Measurements from ENCODE around the gene CYP3A7.
"Not testable (repeated sequence)": the region's sequence is repeated elsewhere in the genome, so short reads cannot be mapped to it uniquely, and the experiment has no call there.

CYP3A7 gene

GRCh38 chr7:99746915-99747314, 11.9 kb upstream of the CYP3A7 start:
- not testable (repeated sequence) for H3K36me3 ChIP-seq (replicated peaks; ENCODE audit: insufficient read depth, low read length); H3F3A ChIP-seq (ENCODE audit: insufficient read depth, low read length); H3K4me2 ChIP-seq (ENCODE audit: low read depth, low read length); H3K27ac ChIP-seq (ENCODE audit: low read length); H3K4me3 ChIP-seq (ENCODE audit: low read length); H2AFZ ChIP-seq (ENCODE audit: low read length); H3K9me2 ChIP-seq (replicated peaks; ENCODE audit: insufficient read depth, low read length); H3K27me3 ChIP-seq (replicated peaks; ENCODE audit: insufficient read depth, low read length); H3K9ac ChIP-seq (ENCODE audit: low read length); DNase-seq; H4K20me1 ChIP-seq (ENCODE audit: insufficient read depth, low read length); H3K9me3 ChIP-seq (replicated peaks; ENCODE audit: insufficient read depth, low read length); H3K79me2 ChIP-seq (ENCODE audit: low read length); H3K4me1 ChIP-seq (ENCODE audit: low read length)

GRCh38 chr7:99745395-99745794, 10.4 kb upstream of the CYP3A7 start:
- H3K27me3 ChIP-seq (replicated peaks; ENCODE audit: insufficient read depth, low read length); H3F3A ChIP-seq (ENCODE audit: insufficient read depth, low read length); H4K20me1 ChIP-seq (ENCODE audit: insufficient read depth, low read length); H3K4me1 ChIP-seq (ENCODE audit: low read length); H3K36me3 ChIP-seq (replicated peaks; ENCODE audit: insufficient read depth, low read length); H3K9ac ChIP-seq (ENCODE audit: low read length); H3K9me2 ChIP-seq (replicated peaks; ENCODE audit: insufficient read depth, low read length); H3K27ac ChIP-seq (ENCODE audit: low read length); H3K79me2 ChIP-seq (ENCODE audit: low read length); H2AFZ ChIP-seq (ENCODE audit: low read length); H3K4me2 ChIP-seq (ENCODE audit: low read depth, low read length); H3K4me3 ChIP-seq (ENCODE audit: low read length); H3K9me3 ChIP-seq (replicated peaks; ENCODE audit: insufficient read depth, low read length); DNase-seq: not testable (repeated sequence)

DNA sequence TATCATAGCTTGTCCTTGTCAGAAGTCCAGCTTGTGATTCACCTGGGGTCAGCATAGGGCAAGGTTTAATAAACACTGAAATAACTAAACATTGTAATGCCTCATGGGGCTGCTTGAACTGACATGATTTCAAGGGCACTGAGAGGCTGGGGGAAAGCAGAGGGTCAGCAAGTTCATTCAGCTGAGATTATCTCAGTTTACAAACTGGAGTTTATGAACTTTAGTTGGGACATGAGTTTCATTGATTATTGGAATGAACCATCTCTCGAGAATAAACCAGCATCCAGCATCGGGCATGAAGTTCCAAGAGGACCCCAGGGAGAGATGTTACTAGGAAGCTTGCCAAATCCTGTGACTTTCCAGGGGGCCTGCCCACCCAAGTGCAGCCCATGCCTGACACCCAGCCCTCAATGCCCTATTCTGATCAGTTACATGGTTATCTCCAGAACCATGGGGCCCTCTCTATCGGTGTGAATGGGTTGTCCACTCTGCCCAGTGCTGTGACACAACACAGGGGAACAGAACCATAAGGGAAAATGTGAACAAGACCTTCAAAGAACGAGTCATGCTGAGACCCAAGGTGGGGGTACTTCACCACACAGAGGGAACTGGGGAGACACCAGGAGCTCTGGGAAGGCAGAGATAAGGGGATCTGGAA, 7.9 kb upstream of the CYP3A7 start:
- Histone ChIP-seq H3K79me2 (ENCODE audit: low read length) (no peaks in the 10 kb centered on the region), H3K4me2 (ENCODE audit: low read depth, low read length) (no peak overlapping the region), H3K36me3 (replicated peaks; ENCODE audit: insufficient read depth, low read length) (no peaks in the 10 kb centered on the region), H4K20me1 (ENCODE audit: insufficient read depth, low read length) (no peaks in the 10 kb centered on the region), H3K9me3 (replicated peaks; ENCODE audit: insufficient read depth, low read length) (no peaks in the 10 kb centered on the region), H3K4me1 (ENCODE audit: low read length) (no peaks in the 10 kb centered on the region), H3K27me3 (replicated peaks; ENCODE audit: insufficient read depth, low read length) (no peaks in the 10 kb centered on the region), H3K9me2 (replicated peaks; ENCODE audit: insufficient read depth, low read length) (no peaks in the 10 kb centered on the region), H3K9ac (ENCODE audit: low read length) (no peak overlapping the region), H3F3A (ENCODE audit: insufficient read depth, low read length) (no peaks in the 10 kb centered on the region), H3K27ac (ENCODE audit: low read length) (no peak overlapping the region), H3K4me3 (ENCODE audit: low read length) (no peak overlapping the region), H2AFZ (ENCODE audit: low read length) (no peak overlapping the region)
- TF ChIP-seq, protein P1, sequence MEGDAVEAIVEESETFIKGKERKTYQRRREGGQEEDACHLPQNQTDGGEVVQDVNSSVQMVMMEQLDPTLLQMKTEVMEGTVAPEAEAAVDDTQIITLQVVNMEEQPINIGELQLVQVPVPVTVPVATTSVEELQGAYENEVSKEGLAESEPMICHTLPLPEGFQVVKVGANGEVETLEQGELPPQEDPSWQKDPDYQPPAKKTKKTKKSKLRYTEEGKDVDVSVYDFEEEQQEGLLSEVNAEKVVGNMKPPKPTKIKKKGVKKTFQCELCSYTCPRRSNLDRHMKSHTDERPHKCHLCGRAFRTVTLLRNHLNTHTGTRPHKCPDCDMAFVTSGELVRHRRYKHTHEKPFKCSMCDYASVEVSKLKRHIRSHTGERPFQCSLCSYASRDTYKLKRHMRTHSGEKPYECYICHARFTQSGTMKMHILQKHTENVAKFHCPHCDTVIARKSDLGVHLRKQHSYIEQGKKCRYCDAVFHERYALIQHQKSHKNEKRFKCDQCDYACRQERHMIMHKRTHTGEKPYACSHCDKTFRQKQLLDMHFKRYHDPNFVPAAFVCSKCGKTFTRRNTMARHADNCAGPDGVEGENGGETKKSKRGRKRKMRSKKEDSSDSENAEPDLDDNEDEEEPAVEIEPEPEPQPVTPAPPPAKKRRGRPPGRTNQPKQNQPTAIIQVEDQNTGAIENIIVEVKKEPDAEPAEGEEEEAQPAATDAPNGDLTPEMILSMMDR (IDR thresholded peaks at IDR 0.05; ENCODE audit: low read length) = no peak
- TF ChIP-seq EZH2phosphoT487 (IDR thresholded peaks at IDR 0.05; ENCODE audit: low read length) (no peak), EZH2 (optimal IDR thresholded peaks at IDR 0.05; ENCODE audit: low read depth, low read length) (no peak)
- no peak for DNase-seq

DNA sequence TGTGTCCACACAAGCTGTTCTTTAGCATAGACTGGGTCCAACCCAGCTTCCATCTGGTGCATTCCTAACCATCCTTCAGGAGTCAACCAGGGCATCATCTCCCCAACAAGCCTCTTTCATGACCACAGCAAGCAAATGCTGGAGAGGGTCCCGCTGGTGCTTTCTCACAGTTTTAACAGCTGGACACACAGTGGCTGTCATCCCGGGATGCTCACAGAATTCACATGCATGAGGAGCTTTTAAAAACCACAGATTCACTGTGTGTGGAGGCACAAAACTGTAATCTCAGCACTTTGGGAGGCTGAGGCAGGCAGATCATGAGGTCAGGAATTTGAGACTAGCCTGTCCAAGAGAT, 6.4 kb upstream of the CYP3A7 start:
- Histone ChIP-seq H3K27ac (ENCODE audit: low read length) (no peak overlapping the region), H3K27me3 (replicated peaks; ENCODE audit: insufficient read depth, low read length) (no peaks in the 10 kb centered on the region), H4K20me1 (ENCODE audit: insufficient read depth, low read length) (no peaks in the 10 kb centered on the region)

More for the DNA sequence above, 6.4 kb upstream of the CYP3A7 start:
- no peak for DNase-seq
- H3K9ac ChIP-seq (ENCODE audit: low read length) = no peak overlapping the region
- no peaks in the 10 kb centered on the region for H3K4me1 ChIP-seq (ENCODE audit: low read length)
- no peak overlapping the region for H2AFZ ChIP-seq (ENCODE audit: low read length)
- no peaks in the 10 kb centered on the region for H3F3A ChIP-seq (ENCODE audit: insufficient read depth, low read length)
- H3K4me3 ChIP-seq (ENCODE audit: low read length) = no peak overlapping the region
- H3K79me2 ChIP-seq (ENCODE audit: low read length) = no peaks in the 10 kb centered on the region
- H3K36me3 ChIP-seq (replicated peaks; ENCODE audit: insufficient read depth, low read length) = no peaks in the 10 kb centered on the region
- H3K4me2 ChIP-seq (ENCODE audit: low read depth, low read length) = no peak overlapping the region
- no peaks in the 10 kb centered on the region for H3K9me2 ChIP-seq (replicated peaks; ENCODE audit: insufficient read depth, low read length)
- TF ChIP-seq EZH2 (optimal IDR thresholded peaks at IDR 0.05; ENCODE audit: low read depth, low read length) (no peak), EZH2phosphoT487 (IDR thresholded peaks at IDR 0.05; ENCODE audit: low read length) (no peak)
- TF ChIP-seq, protein P1 (IDR thresholded peaks at IDR 0.05; ENCODE audit: low read length) = no peak
- no peaks in the 10 kb centered on the region for H3K9me3 ChIP-seq (replicated peaks; ENCODE audit: insufficient read depth, low read length)
